Thymus (tissue), 2 donors: ENCODE measurements around the gene RRP1. TPM values are rescaled to one million over a fixed set of nuclear protein-coding genes. Genes with fewer than 3 reads are reported as not detected.

Experiments
- polyA plus RNA-seq: library from polyadenylated mRNA; stranded (reverse); fragments of 200-250 nt; gene quantifications from one replicate; pipeline ENCODE4 v1.2.3, GENCODE V29; 2013
- total RNA-seq: library from RNA; stranded (reverse); fragments of 120-200 nt; gene quantifications from one replicate; pipeline ENCODE4 v1.2.4, GENCODE V29; 2013
- donor health status: healthy.

Gene RRP1
- total and polyA plus RNA-seq, 2 donors = 11.1 to 16.3 TPM

Other genes starting within 250 kb of the RRP1 start
- gene HSF2BP, start 130.1 kb upstream of the RRP1 start, total RNA-seq = 0.80 TPM
- 0.71 TPM for gene HSF2BP, start 130.1 kb upstream of the RRP1 start, polyA plus RNA-seq
- gene RRP1B, start 130.0 kb upstream of the RRP1 start, total RNA-seq = 20.1 TPM
- 18.4 TPM for gene RRP1B, start 130.0 kb upstream of the RRP1 start, polyA plus RNA-seq
- gene PDXK, start 70.4 kb upstream of the RRP1 start, total RNA-seq = 33.3 TPM
- gene PDXK, start 70.4 kb upstream of the RRP1 start, polyA plus RNA-seq = 59.0 TPM
- 26.5 TPM for gene CSTB, start 13.3 kb upstream of the RRP1 start, total RNA-seq
- gene CSTB, start 13.3 kb upstream of the RRP1 start, polyA plus RNA-seq = 198 TPM
- 19.8 TPM for gene AGPAT3, start 75.6 kb downstream of the RRP1 start, total RNA-seq
- gene AGPAT3, start 75.6 kb downstream of the RRP1 start, polyA plus RNA-seq = 16.2 TPM
- 22.4 TPM for gene TRAPPC10, start 222.7 kb downstream of the RRP1 start, total RNA-seq
- 14.0 TPM for gene TRAPPC10, start 222.7 kb downstream of the RRP1 start, polyA plus RNA-seq